HEK293 (cell line): ENCODE measurements around the gene CPNE4.

Experiments used
- CTCF ChIA-PET: fragments of 350-600 bp; formaldehyde crosslinking; extraction: SDS; loops from one replicate; lab custom pipeline; 2021; ENCODE audit warnings: antibody characterized with exemption; lab: Yijun Ruan, JAX
- POLR2A ChIA-PET: fragments of 300-600 bp; formaldehyde crosslinking; extraction: SDS; loops from one replicate; lab custom pipeline; 2020; ENCODE audit warnings: antibody characterized with exemption, inconsistent platforms; lab: Yijun Ruan, JAX
- H3K27ac ChIP-seq: fragments of 200-500 bp; sonication (Bioruptor generic); 2 replicates; pipeline ENCODE4 v1.5.1; 2014; ENCODE audit warnings: low read depth, low read length, control low read depth, inconsistent platforms; ENCODE audit errors: extremely low read depth
- H3K36me3 ChIP-seq, 2 experiments: fragments of 200-500 bp in 1 of 2; sonication (Bioruptor generic) in 1 of 2; 1 replicate in 1 of 2; 2 replicates in 1 of 2; pipeline ENCODE4 v1.5.1; 2014 to 2017; ENCODE audit warnings: inconsistent platforms in 2 of 2, low read length in 2 of 2; ENCODE audit not compliant: control insufficient read depth in 2 of 2, insufficient read depth in 1 of 2
- H3K4me1 ChIP-seq: fragments of 200-500 bp; sonication (Bioruptor generic); 2 replicates; pipeline ENCODE4 v1.5.1; 2014; ENCODE audit warnings: mild to moderate bottlenecking, low read length, inconsistent platforms; ENCODE audit not compliant: control insufficient read depth, insufficient read depth
- H3K4me3 ChIP-seq: 2 replicates; pipeline ENCODE4 v1.5.1; 2011; ENCODE audit warnings: low read depth, mild to moderate bottlenecking, control low read depth, low read length, moderate library complexity
- H3K9me3 ChIP-seq: fragments of 200-500 bp; sonication (Bioruptor generic); 2 replicates; pipeline ENCODE4 v1.5.1; 2014; ENCODE audit warnings: low read depth, low read length, inconsistent platforms; ENCODE audit not compliant: control insufficient read depth, insufficient read depth
- GLI2 ChIP-seq: fragments of 450-650 bp; formaldehyde crosslinking; IDR thresholded peaks from 2 replicates; pipeline ENCODE4; 2017; ENCODE audit warnings: missing biosample characterization, missing genetic modification characterization, low read depth, borderline replicate concordance
- GLIS1 ChIP-seq: fragments of 450-650 bp; formaldehyde crosslinking; IDR thresholded peaks from 2 replicates; pipeline ENCODE4 v1.5.1; 2016; ENCODE audit warnings: missing biosample characterization, missing genetic modification characterization
- OVOL3 ChIP-seq: fragments of 450-650 bp; formaldehyde crosslinking; IDR thresholded peaks from 2 replicates; pipeline ENCODE4 v1.5.1; 2016; ENCODE audit warnings: missing biosample characterization, missing genetic modification characterization
- YY1 ChIP-seq: fragments of 450-650 bp; formaldehyde crosslinking; IDR thresholded peaks from 2 replicates; pipeline ENCODE4 v1.5.1; 2018; ENCODE audit warnings: missing biosample characterization, missing genetic modification characterization
- ZNF133 ChIP-seq: fragments of 450-650 bp; formaldehyde crosslinking; IDR thresholded peaks from 2 replicates; pipeline ENCODE4 v1.5.1; 2016; ENCODE audit warnings: missing biosample characterization, missing genetic modification characterization
- ZNF140 ChIP-seq: fragments of 450-650 bp; formaldehyde crosslinking; IDR thresholded peaks from 2 replicates; pipeline ENCODE4 v1.5.1; 2016; ENCODE audit warnings: missing biosample characterization, missing genetic modification characterization
- ZNF148 ChIP-seq: fragments of 450-650 bp; formaldehyde crosslinking; IDR thresholded peaks from 2 replicates; pipeline ENCODE4 v1.5.0; 2017; ENCODE audit warnings: missing biosample characterization, missing genetic modification characterization, borderline replicate concordance
- ZNF16 ChIP-seq: fragments of 450-650 bp; formaldehyde crosslinking; IDR thresholded peaks from 2 replicates; pipeline ENCODE4 v1.5.1; 2016; ENCODE audit warnings: low read depth, missing biosample characterization, missing genetic modification characterization
- ZNF175 ChIP-seq: fragments of 450-650 bp; formaldehyde crosslinking; IDR thresholded peaks from 2 replicates; pipeline ENCODE4 v1.5.1; 2016; ENCODE audit warnings: missing biosample characterization, missing genetic modification characterization
- ZNF202 ChIP-seq: fragments of 450-650 bp; formaldehyde crosslinking; IDR thresholded peaks from 2 replicates; pipeline ENCODE4 v1.5.1; 2016; ENCODE audit warnings: missing biosample characterization, missing genetic modification characterization, borderline replicate concordance
- ZNF223 ChIP-seq: fragments of 450-650 bp; formaldehyde crosslinking; IDR thresholded peaks from 2 replicates; pipeline ENCODE4 v1.5.1; 2016; ENCODE audit warnings: missing biosample characterization, missing genetic modification characterization
- ZNF394 ChIP-seq: fragments of 450-650 bp; formaldehyde crosslinking; IDR thresholded peaks from 2 replicates; pipeline ENCODE4 v1.5.1; 2016; ENCODE audit warnings: missing biosample characterization, missing genetic modification characterization, mild to moderate bottlenecking, moderate library complexity, borderline replicate concordance
- ZNF501 ChIP-seq: fragments of 450-650 bp; formaldehyde crosslinking; IDR thresholded peaks from 2 replicates; pipeline ENCODE4 v1.5.1; 2016; ENCODE audit warnings: missing biosample characterization, missing genetic modification characterization
- ZNF558 ChIP-seq: fragments of 450-650 bp; formaldehyde crosslinking; IDR thresholded peaks from 2 replicates; pipeline ENCODE4 v1.5.1; 2016; ENCODE audit warnings: missing biosample characterization, missing genetic modification characterization
- ZNF596 ChIP-seq: fragments of 450-650 bp; IDR thresholded peaks from 2 replicates; pipeline ENCODE4 v1.5.0; 2018; ENCODE audit warnings: missing biosample characterization, mild to moderate bottlenecking, missing genetic modification characterization, moderate library complexity
- ZNF610 ChIP-seq: fragments of 450-650 bp; formaldehyde crosslinking; IDR thresholded peaks from 2 replicates; pipeline ENCODE4 v1.5.1; 2016; ENCODE audit warnings: missing biosample characterization, missing genetic modification characterization, borderline replicate concordance
- ZNF626 ChIP-seq: fragments of 450-650 bp; sonication (Bioruptor Pico); formaldehyde crosslinking; IDR thresholded peaks from 2 replicates; pipeline ENCODE4 v1.5.1; 2018; ENCODE audit warnings: missing biosample characterization, missing genetic modification characterization, inconsistent platforms
- ZNF660 ChIP-seq: fragments of 450-650 bp; IDR thresholded peaks from 2 replicates; pipeline ENCODE4 v1.5.1; 2018; ENCODE audit warnings: missing biosample characterization, mild to moderate bottlenecking, missing genetic modification characterization
- ZNF747 ChIP-seq: fragments of 450-650 bp; formaldehyde crosslinking; IDR thresholded peaks from 2 replicates; pipeline ENCODE4 v1.5.1; 2016; ENCODE audit warnings: missing biosample characterization, missing genetic modification characterization
- ZNF776 ChIP-seq: fragments of 450-650 bp; formaldehyde crosslinking; IDR thresholded peaks from 2 replicates; pipeline ENCODE4 v1.5.0; 2017; ENCODE audit warnings: missing biosample characterization, missing genetic modification characterization, borderline replicate concordance
- ZNF792 ChIP-seq: fragments of 450-650 bp; formaldehyde crosslinking; IDR thresholded peaks from 2 replicates; pipeline ENCODE4 v1.5.1; 2016; ENCODE audit warnings: missing biosample characterization, missing genetic modification characterization
- ZNF830 ChIP-seq: fragments of 450-650 bp; IDR thresholded peaks from 2 replicates; pipeline ENCODE4 v1.5.0; 2018; ENCODE audit warnings: missing biosample characterization, missing genetic modification characterization, low read depth, mild to moderate bottlenecking, moderate library complexity
- ZSCAN23 ChIP-seq: fragments of 450-650 bp; formaldehyde crosslinking; IDR thresholded peaks from 2 replicates; pipeline ENCODE4 v1.5.1; 2016; ENCODE audit warnings: missing biosample characterization, missing genetic modification characterization
- TF ChIP-seq, protein P1 (sequence below): fragments of 450-650 bp; formaldehyde crosslinking; IDR thresholded peaks from 2 replicates; pipeline ENCODE4 v1.5.1; 2016; ENCODE audit warnings: missing biosample characterization, missing genetic modification characterization, borderline replicate concordance

CPNE4 gene

DNA sequence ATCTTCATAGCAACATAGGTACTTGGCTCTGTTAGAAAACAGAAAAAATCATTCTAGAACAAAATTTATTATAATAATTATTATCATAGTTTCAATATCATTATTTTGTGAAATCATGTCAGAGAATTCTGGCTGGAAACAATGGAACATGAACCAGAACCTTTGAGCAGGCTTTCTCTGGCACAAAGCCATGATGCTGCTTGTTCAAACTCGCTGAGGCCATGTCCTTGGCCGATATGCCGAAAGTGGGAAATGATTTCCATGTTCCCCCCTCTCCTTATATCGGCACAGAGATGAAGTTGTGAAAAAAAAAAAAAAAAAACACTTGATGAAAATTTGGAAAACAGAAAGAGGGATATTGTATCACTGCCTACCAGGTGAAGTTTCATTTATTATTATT is 483.1 kb downstream of the CPNE4 start:
- H3K4me1 ChIP-seq = no peaks in the 10 kb centered on the region
- no peak for TF ChIP-seq ZNF394 (tag by site-specific recombination)
- TF ChIP-seq ZNF223 (tag by site-specific recombination) = no peak
- no peak for TF ChIP-seq ZNF202 (tag by site-specific recombination)
- no peak for TF ChIP-seq ZNF175
- TF ChIP-seq ZNF558 (tag by site-specific recombination) = no peak
- no peak for TF ChIP-seq ZNF660 (tag by site-specific recombination)
- no peak for TF ChIP-seq ZNF148
- no peak for TF ChIP-seq ZNF501 (tag by site-specific recombination)
- TF ChIP-seq GLIS1 = no peak
- no peak for TF ChIP-seq ZNF610
- no peak for TF ChIP-seq ZNF626 (tag by site-specific recombination)
- no peak for TF ChIP-seq ZNF747 (tag by site-specific recombination)
- no peak for TF ChIP-seq ZNF776 (tag by site-specific recombination)
- TF ChIP-seq, protein P1, sequence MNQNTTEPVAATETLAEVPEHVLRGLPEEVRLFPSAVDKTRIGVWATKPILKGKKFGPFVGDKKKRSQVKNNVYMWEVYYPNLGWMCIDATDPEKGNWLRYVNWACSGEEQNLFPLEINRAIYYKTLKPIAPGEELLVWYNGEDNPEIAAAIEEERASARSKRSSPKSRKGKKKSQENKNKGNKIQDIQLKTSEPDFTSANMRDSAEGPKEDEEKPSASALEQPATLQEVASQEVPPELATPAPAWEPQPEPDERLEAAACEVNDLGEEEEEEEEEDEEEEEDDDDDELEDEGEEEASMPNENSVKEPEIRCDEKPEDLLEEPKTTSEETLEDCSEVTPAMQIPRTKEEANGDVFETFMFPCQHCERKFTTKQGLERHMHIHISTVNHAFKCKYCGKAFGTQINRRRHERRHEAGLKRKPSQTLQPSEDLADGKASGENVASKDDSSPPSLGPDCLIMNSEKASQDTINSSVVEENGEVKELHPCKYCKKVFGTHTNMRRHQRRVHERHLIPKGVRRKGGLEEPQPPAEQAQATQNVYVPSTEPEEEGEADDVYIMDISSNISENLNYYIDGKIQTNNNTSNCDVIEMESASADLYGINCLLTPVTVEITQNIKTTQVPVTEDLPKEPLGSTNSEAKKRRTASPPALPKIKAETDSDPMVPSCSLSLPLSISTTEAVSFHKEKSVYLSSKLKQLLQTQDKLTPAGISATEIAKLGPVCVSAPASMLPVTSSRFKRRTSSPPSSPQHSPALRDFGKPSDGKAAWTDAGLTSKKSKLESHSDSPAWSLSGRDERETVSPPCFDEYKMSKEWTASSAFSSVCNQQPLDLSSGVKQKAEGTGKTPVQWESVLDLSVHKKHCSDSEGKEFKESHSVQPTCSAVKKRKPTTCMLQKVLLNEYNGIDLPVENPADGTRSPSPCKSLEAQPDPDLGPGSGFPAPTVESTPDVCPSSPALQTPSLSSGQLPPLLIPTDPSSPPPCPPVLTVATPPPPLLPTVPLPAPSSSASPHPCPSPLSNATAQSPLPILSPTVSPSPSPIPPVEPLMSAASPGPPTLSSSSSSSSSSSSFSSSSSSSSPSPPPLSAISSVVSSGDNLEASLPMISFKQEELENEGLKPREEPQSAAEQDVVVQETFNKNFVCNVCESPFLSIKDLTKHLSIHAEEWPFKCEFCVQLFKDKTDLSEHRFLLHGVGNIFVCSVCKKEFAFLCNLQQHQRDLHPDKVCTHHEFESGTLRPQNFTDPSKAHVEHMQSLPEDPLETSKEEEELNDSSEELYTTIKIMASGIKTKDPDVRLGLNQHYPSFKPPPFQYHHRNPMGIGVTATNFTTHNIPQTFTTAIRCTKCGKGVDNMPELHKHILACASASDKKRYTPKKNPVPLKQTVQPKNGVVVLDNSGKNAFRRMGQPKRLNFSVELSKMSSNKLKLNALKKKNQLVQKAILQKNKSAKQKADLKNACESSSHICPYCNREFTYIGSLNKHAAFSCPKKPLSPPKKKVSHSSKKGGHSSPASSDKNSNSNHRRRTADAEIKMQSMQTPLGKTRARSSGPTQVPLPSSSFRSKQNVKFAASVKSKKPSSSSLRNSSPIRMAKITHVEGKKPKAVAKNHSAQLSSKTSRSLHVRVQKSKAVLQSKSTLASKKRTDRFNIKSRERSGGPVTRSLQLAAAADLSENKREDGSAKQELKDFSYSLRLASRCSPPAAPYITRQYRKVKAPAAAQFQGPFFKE (tag by site-specific recombination) = no peak
- no peak for TF ChIP-seq ZNF830 (tag by site-specific recombination)
- TF ChIP-seq OVOL3 (tag by site-specific recombination) = no peak
- H3K9me3 ChIP-seq = no peaks in the 10 kb centered on the region
- ChIA-PET CTCF (interaction anchor here (0.7 to 0.8 kb wide), 2 partner anchors 94 to 620 kb away, joined by 3 read pairs; no protein-coding TSS in a partner anchor), POLR2A (no interaction called here)
- no peak overlapping the region for H3K4me3 ChIP-seq
- H3K27ac ChIP-seq = no peak overlapping the region
- H3K36me3 ChIP-seq = no peaks in the 10 kb centered on the region

- CTCF ChIA-PET = interaction anchor here (0.7 to 1.4 kb wide), 3 partner anchors 93 to 621 kb away, joined by 3 to 6 read pairs (median 3); no protein-coding TSS in a partner anchor
- POLR2A ChIA-PET = no interaction called here
Measured at GRCh38 chr3:131550562-131551465, 484.0 kb downstream of the CPNE4 start.

More at GRCh38 chr3:131550562-131551465, 484.0 kb downstream of the CPNE4 start:
- no peak overlapping the region for H3K27ac ChIP-seq
- no peak overlapping the region for H3K4me3 ChIP-seq
- no peaks in the 10 kb centered on the region for H3K36me3 ChIP-seq
- TF ChIP-seq GLI2 (tag by site-specific recombination) (no peak), ZNF596 (tag by site-specific recombination) (no peak), ZNF776 (tag by site-specific recombination) (no peak), ZNF140 (no peak), YY1 (no peak), ZNF792 (tag by site-specific recombination) (no peak), ZSCAN23 (no peak), ZNF133 (no peak), ZNF16 (no peak)
- no peaks in the 10 kb centered on the region for H3K4me1 ChIP-seq
- no peaks in the 10 kb centered on the region for H3K9me3 ChIP-seq
